ENCODE measurements around the gene INO80.

DNA sequence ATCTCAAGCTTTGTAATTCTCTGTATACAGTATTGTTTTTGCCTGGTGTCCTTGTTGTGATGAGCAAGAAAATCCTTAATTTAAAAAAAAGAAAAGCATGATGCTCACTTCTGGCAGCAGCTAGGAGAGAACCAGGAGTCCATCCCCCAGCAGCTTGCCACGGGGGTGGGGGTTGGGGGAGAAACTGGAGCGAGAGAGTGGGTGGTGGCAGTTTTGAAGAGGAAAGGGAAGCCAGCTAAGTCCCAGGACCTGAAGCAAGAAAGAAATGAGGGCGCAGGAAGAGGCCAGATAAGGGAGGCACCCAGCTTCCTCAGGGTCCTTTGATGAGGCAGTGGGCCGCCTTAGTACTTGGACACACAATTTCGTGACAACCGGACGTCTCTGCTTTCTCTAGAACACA lies 139.3 kb downstream of the INO80 start:
- no peak for TF ChIP-seq POLR2AphosphoS5 (IDR thresholded peaks at IDR 0.05; ENCODE audit: low read depth, low read length)
- no peak for TF ChIP-seq TAF1 (IDR thresholded peaks at IDR 0.05; ENCODE audit: borderline replicate concordance, insufficient read depth, low read length)
- TF ChIP-seq FOXP2 (optimal IDR thresholded peaks at IDR 0.05; ENCODE audit: borderline replicate concordance, extremely low read depth, extremely low read length, insufficient read depth), result no peak

Data from PFSK-1 (cell line).